GM12864 (cell line): ENCODE results near the gene CLIP4.

Source experiments
- DNase-seq: peaks from one replicate; pipeline ENCODE4 v3.0.0-alpha.2; 2011; ENCODE audit warnings: low read depth
- H3K4me3 ChIP-seq: 2 replicates; pipeline ENCODE4 v1.5.1; 2011; ENCODE audit warnings: mild to moderate bottlenecking, low read depth, low read length, control low read depth
- TF ChIP-seq, protein P1 (sequence below): IDR thresholded peaks from 2 replicates; pipeline ENCODE4 v1.5.1; 2011; ENCODE audit warnings: low read depth, mild to moderate bottlenecking, moderate library complexity, low read length, control low read depth, inconsistent platforms; ENCODE audit errors: missing control alignments

The CLIP4 gene

DNA sequence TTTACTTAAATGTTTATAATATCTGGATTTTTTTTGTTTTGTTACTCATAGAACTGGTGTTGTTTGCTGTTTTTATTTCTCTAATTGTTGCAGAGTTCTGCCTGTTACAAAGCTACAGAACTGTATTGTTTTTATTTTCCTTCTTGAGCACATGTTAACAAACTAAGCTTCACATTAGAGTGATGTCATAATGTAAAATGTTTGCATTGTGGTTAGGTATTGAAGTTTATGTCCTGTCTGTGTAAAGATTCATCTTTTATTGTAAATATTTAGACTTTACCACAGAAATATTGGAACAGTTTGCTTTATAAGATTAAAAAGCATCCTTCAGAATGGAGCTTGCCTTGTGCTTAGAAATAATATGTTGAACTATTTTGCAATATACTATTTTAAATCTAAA lies 67.7 kb downstream of the CLIP4 start:
- no peak overlapping the region for H3K4me3 ChIP-seq
- no peak for DNase-seq
- TF ChIP-seq, protein P1, sequence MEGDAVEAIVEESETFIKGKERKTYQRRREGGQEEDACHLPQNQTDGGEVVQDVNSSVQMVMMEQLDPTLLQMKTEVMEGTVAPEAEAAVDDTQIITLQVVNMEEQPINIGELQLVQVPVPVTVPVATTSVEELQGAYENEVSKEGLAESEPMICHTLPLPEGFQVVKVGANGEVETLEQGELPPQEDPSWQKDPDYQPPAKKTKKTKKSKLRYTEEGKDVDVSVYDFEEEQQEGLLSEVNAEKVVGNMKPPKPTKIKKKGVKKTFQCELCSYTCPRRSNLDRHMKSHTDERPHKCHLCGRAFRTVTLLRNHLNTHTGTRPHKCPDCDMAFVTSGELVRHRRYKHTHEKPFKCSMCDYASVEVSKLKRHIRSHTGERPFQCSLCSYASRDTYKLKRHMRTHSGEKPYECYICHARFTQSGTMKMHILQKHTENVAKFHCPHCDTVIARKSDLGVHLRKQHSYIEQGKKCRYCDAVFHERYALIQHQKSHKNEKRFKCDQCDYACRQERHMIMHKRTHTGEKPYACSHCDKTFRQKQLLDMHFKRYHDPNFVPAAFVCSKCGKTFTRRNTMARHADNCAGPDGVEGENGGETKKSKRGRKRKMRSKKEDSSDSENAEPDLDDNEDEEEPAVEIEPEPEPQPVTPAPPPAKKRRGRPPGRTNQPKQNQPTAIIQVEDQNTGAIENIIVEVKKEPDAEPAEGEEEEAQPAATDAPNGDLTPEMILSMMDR = no peak

DNA sequence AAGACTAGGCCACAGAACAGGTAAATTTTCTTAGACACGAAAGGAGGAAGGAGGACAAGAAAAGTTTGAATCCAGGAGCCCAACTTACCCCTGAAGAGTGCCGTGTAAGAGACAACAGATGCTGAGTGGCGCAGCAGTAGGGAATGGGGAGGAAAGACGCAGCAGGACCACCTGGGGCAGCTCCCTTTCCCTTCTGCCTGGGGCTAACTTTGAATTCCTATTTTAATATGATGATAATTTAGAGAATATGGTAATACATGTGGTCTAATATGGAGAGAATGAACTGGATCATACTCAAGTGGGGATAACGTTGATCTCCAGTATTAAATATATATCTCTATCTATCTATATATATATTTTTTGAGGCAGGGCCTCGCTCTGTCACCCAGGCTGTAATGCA lies 69.3 kb downstream of the CLIP4 start:
- TF ChIP-seq, protein P1 = no peak
- H3K4me3 ChIP-seq = no peak overlapping the region

DNA sequence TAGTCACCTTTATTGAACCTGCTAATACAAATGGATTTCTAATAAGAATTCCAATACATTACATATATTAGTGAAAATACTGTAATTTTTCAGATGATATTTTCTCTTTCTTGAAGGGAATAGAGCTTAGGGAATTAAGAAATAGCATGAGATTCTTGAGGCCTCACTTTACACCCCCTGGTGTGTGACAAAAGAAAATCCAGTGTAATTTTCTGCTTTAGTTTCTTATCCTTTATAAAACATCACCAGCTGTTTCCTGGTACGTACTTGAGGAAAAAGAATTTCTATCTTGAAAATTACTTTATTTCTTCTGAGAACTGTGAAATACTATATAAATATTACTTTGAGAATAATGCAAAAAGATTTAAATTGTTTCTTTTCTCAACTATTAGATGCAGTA lies 71.6 kb downstream of the CLIP4 start:
- TF ChIP-seq, protein P1 = no peak
- no peak for DNase-seq
- no peak overlapping the region for H3K4me3 ChIP-seq

More for the DNA sequence above, 69.3 kb downstream of the CLIP4 start:
- DNase-seq = no peak

DNA sequence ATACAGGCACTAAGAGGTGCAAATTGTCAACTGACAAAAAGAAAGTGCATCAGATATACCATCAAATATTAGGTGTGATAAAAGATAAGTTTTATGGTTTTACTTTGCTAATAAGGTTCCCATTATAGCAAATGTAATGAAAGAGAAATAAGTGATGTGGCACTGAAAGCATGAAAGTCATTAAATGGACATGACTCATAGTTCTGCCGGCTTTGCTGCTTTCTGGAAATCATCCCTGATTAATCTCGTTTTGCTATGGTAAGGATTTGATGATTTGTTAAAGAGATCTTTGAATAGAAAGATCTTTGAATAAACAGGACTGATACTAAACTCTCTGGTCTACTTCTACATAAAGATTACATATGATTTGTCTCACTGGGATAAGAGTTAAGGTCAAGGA lies 72.7 kb downstream of the CLIP4 start:
- H3K4me3 ChIP-seq = no peak overlapping the region
- TF ChIP-seq, protein P1 = no peak
- DNase-seq = no peak

DNA sequence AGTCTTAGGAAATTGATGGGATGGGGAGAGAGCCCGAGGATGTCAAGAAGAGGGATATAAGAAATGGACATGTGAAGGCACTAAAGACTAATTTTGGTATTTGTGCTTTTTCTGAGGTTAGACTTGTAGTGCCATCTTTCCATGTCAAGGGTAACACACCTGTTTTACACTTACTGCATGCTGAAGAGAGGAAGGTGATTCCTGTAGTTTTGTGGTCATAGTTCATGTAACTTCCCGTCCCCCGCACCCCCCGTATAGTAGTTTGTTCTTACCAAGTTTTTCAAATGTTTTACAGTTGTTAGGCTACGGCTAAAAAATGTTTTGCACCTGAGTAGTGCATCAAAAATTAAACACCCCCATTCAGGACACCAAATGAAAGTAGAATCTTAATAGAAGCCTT lies 73.8 kb downstream of the CLIP4 start:
- H3K4me3 ChIP-seq = no peak overlapping the region
- TF ChIP-seq, protein P1 = no peak
- DNase-seq = no peak

DNA sequence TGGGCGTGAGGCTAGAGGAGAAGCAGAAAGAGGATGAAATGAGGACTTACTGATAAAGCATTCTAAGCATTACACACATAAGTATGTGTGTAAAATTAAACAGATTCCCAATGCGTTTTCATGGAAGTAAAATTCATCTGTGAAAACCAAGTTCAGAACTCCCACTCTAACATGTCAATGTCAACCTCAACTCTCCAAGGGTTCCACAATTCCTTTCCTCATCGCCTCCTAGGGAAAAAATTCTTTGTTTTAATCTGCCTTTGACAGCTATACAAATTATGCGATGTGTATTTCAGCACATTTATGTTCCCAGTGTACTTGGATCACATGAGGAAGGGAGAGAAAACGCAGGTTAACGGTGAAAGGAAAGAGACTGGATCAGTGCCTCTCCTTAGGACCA lies 76.6 kb downstream of the CLIP4 start:
- TF ChIP-seq, protein P1 = no peak
- no peak overlapping the region for H3K4me3 ChIP-seq
- DNase-seq = no peak

DNA sequence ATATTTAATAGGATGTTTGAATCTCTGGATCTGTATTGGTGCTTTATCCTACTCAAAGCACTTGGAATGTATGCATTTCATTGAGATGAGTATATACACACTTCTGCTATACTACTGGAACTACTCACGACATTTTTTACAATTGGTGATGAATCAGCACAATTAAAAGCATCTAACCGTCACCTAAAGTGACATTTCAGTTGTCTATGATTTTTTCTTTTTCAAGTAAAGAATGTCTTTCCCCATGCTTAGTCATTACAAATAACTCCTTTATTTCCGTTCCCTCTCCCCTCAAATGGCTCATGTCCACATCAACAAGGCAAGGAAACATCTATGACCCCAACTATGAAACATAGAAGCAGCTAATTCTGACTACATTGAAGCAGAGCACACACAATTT lies 77.3 kb downstream of the CLIP4 start:
- TF ChIP-seq, protein P1 = no peak
- no peak overlapping the region for H3K4me3 ChIP-seq

More for the DNA sequence above, 77.3 kb downstream of the CLIP4 start:
- DNase-seq = no peak
